SU-DHL-6 (cell line): ENCODE results near the gene TDRD15.

Experiments used
- H2AFZ ChIP-seq: fragments of 200-600 bp; sonication (generic); 2 replicates; pipeline ENCODE4 v1.6.1; 2014; ENCODE audit warnings: low read depth, mild to moderate bottlenecking, moderate library complexity, mixed read lengths, antibody characterized with exemption, low read length; ENCODE audit not compliant: severe bottlenecking
- H3F3A ChIP-seq: fragments of 200-600 bp; shearing (Covaris generic); 2 replicates; pipeline ENCODE4 v1.6.0; 2016; ENCODE audit warnings: antibody characterized with exemption, mild to moderate bottlenecking; ENCODE audit not compliant: insufficient read depth
- H3K27ac ChIP-seq: fragments of 200-600 bp; sonication (generic); 2 replicates; pipeline ENCODE4 v1.5.1; 2016; ENCODE audit warnings: low read depth, mild to moderate bottlenecking, low read length, moderate library complexity, mixed read lengths
- H3K27me3 ChIP-seq: fragments of 200-600 bp; sonication (generic), shearing (Covaris generic); 2 replicates; pipeline ENCODE4 v1.6.0; 2014; ENCODE audit warnings: mild to moderate bottlenecking, low read length
- H3K36me3 ChIP-seq: fragments of 200-600 bp; sonication (generic); 2 replicates; pipeline ENCODE4 v1.6.1; 2014; ENCODE audit warnings: mild to moderate bottlenecking, low read length, mixed read lengths
- H3K4me2 ChIP-seq: fragments of 300-600, 200-600 bp; shearing (Covaris generic), sonication (generic); 2 replicates; pipeline ENCODE4 v1.6.0; 2014; ENCODE audit warnings: low read length, low read depth, mild to moderate bottlenecking; ENCODE audit not compliant: poor library complexity, severe bottlenecking
- H3K4me3 ChIP-seq: fragments of 200-600 bp; sonication (generic); 2 replicates; pipeline ENCODE4 v1.5.1; 2014; ENCODE audit warnings: antibody characterized with exemption, low read length, mild to moderate bottlenecking, mixed read lengths; ENCODE audit not compliant: insufficient read depth, poor library complexity, severe bottlenecking
- H3K79me2 ChIP-seq: fragments of 200-600 bp; sonication (generic); 2 replicates; pipeline ENCODE4 v1.6.1; 2014; ENCODE audit warnings: mild to moderate bottlenecking, low read length, moderate library complexity; ENCODE audit not compliant: insufficient read depth
- H3K9ac ChIP-seq: fragments of 200-600 bp; sonication (generic); 2 replicates; pipeline ENCODE4 v1.7.0; 2014; ENCODE audit warnings: mild to moderate bottlenecking, low read length
- H3K9me2 ChIP-seq: fragments of 200-600 bp; sonication (generic); replicated peaks from 2 replicates; pipeline ENCODE4 v1.6.1; 2014; ENCODE audit warnings: low read length; ENCODE audit not compliant: insufficient read depth
- H3K9me3 ChIP-seq: fragments of 200-600 bp; sonication (generic); 2 replicates; pipeline ENCODE4 v1.6.1; 2014; ENCODE audit warnings: low read length, mixed read lengths; ENCODE audit not compliant: insufficient read depth
- H4K20me1 ChIP-seq: fragments of 200-600 bp; sonication (generic); 2 replicates; pipeline ENCODE4 v1.6.1; 2014; ENCODE audit warnings: low read depth, mild to moderate bottlenecking, antibody characterized with exemption, low read length, moderate library complexity, mixed read lengths
- EZH2phosphoT487 ChIP-seq: fragments of 200-600 bp; sonication (generic), shearing (Covaris generic); conservative IDR thresholded peaks from 2 replicates; pipeline ENCODE4 v1.6.1; 2018; ENCODE audit warnings: mild to moderate bottlenecking, antibody characterized with exemption, low read length, moderate library complexity, mixed read lengths
- TF ChIP-seq, protein P1 (sequence below): fragments of 200-600 bp; sonication (generic); IDR thresholded peaks from one replicate; pipeline ENCODE4 v1.5.1; 2017; ENCODE audit warnings: antibody characterized with exemption, mild to moderate bottlenecking, low read length, moderate library complexity; ENCODE audit not compliant: insufficient read depth, poor library complexity, severe bottlenecking

Gene TDRD15

DNA sequence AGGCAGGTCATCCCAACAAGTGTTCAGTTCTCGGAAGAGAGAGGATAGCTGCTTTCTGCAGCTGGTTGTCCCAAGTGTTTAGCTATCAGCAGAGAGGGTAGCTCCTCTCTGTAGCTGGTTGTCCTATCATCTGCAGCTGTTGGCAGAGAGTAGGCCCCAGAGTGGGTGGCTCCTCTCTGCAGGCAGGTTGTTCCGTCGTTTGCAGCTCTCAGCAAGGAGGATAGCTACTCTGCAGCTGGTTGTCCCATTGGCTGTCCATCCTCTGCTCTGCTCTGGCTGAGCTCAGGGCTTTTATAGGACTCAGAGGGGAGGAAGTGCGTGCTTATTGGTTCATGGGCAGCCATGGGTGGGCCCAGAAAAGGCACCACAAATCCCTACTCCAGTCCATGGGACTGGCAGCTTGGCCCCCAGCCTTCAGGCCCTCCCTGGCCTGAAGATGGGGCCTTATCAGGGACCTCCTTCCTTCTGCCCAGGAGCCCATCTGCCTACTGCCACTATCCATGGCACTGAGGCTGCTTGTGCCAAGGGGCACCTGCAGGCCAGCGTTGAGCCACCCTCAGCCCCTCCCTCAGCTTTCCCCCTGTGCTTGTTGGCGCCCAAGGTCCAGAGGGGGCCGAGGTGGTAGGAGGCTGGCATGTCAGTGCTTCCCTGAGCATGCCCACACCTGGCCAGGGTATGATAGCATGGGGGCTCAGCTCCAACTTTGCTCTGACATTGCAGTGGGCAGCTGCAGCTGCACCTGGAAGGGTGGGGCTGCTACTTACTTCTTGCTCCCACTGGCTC is 38.3 kb downstream of the TDRD15 start:
- Histone ChIP-seq H3K9ac (no peak overlapping the region), H3K4me3 (no peak overlapping the region), H3K79me2 (no peaks in the 10 kb centered on the region), H3K9me2 (no peaks in the 10 kb centered on the region), H3K27me3 (no peaks in the 10 kb centered on the region), H3K9me3 (no peaks in the 10 kb centered on the region), H4K20me1 (no peaks in the 10 kb centered on the region), H3K36me3 (no peaks in the 10 kb centered on the region), H3K27ac (no peak overlapping the region), H3K4me2 (no peak overlapping the region), H2AFZ (no peak overlapping the region), H3F3A (no peaks in the 10 kb centered on the region)
- TF ChIP-seq EZH2phosphoT487 = no peak
- TF ChIP-seq, protein P1, sequence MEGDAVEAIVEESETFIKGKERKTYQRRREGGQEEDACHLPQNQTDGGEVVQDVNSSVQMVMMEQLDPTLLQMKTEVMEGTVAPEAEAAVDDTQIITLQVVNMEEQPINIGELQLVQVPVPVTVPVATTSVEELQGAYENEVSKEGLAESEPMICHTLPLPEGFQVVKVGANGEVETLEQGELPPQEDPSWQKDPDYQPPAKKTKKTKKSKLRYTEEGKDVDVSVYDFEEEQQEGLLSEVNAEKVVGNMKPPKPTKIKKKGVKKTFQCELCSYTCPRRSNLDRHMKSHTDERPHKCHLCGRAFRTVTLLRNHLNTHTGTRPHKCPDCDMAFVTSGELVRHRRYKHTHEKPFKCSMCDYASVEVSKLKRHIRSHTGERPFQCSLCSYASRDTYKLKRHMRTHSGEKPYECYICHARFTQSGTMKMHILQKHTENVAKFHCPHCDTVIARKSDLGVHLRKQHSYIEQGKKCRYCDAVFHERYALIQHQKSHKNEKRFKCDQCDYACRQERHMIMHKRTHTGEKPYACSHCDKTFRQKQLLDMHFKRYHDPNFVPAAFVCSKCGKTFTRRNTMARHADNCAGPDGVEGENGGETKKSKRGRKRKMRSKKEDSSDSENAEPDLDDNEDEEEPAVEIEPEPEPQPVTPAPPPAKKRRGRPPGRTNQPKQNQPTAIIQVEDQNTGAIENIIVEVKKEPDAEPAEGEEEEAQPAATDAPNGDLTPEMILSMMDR = no peak

DNA sequence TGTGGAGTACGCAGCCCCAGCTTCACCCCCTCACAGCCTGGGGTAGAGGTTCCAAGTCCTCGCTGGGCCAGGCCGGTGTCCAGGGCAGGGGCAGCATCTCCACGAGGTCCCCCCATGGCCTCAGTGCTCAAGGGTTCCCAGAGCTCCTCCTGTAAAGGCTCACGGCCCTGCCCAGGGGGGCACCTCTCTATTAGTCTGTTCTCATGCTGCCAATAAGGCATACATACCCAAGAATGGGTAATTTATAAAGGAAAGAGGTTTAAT is 38.8 kb downstream of the TDRD15 start:
- Histone ChIP-seq H3K4me3 (no peak overlapping the region), H3K9me3 (no peaks in the 10 kb centered on the region), H3K9me2 (no peaks in the 10 kb centered on the region), H3K27me3 (no peaks in the 10 kb centered on the region), H3K4me2 (no peak overlapping the region), H3K27ac (no peak overlapping the region), H3K9ac (no peak overlapping the region), H3K79me2 (no peaks in the 10 kb centered on the region), H2AFZ (no peak overlapping the region), H3K36me3 (no peaks in the 10 kb centered on the region), H4K20me1 (no peaks in the 10 kb centered on the region), H3F3A (no peaks in the 10 kb centered on the region)
- TF ChIP-seq EZH2phosphoT487 = no peak
- TF ChIP-seq, protein P1 = no peak

DNA sequence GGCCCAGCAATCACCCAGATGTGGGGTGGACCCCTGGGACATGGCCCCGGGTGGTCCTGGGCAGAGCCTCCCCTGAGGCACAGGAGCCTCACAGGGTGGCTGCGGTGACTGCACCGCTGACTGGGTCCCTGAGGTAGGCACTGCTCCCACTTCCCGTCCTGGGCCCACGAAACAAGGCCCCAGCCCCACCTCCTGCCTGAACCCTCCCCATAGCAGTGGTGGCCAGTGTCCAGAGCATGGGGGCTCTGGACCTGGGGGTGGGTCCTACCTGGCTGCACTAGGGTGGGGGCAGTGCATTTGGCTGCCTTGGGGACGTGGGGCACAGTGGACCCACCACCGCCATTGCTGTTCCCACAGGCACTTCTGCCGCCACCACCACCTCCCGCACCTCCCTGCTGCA is 39.4 kb downstream of the TDRD15 start:
- TF ChIP-seq, protein P1 = no peak
- no peak for TF ChIP-seq EZH2phosphoT487
- Histone ChIP-seq H3K9ac (no peak overlapping the region), H3K9me3 (no peaks in the 10 kb centered on the region), H3K27ac (no peak overlapping the region), H4K20me1 (no peaks in the 10 kb centered on the region), H3K4me3 (no peak overlapping the region), H3K79me2 (no peaks in the 10 kb centered on the region), H2AFZ (no peak overlapping the region), H3K27me3 (no peaks in the 10 kb centered on the region), H3K9me2 (no peaks in the 10 kb centered on the region), H3K36me3 (no peaks in the 10 kb centered on the region), H3F3A (no peaks in the 10 kb centered on the region), H3K4me2 (no peak overlapping the region)
